Frontal cortex (tissue), 4 donors: ENCODE data around the gene ZDHHC9. TPM values are rescaled to one million over a fixed set of nuclear protein-coding genes. Genes with fewer than 3 reads are reported as not detected.

Experiments
- DNase-seq, 2 donors: peaks; one replicate each; pipeline ENCODE4 v3.0.0; 2012; ENCODE audit warnings: low spot score in 2 of 2
- FAIRE-seq: peaks from 2 replicates; lab custom pipeline; 2012; peaks lifted over from hg19 to GRCh38; lab: Jason Lieb, UNC
- total RNA-seq: library from RNA; depleted of rRNA; stranded (reverse); fragments of >200 nt; gene quantifications from one replicate; pipeline ENCODE4 v1.2.3, GENCODE V29; 2014
- donor health status: control.
- donor health status: control.
- donor health status: control.

ZDHHC9 gene
- total RNA-seq, 1 donor from 2014 or later: 19.6 TPM

GRCh38 chrX:129824620-129825019 is 19.1 kb downstream of the ZDHHC9 start:
- DNase-seq (no peak), FAIRE-seq (no peak)

GRCh38 chrX:129823522-129823921 is 20.2 kb downstream of the ZDHHC9 start:
- FAIRE-seq: no peak

GRCh38 chrX:129823115-129823514 is 20.6 kb downstream of the ZDHHC9 start:
- FAIRE-seq: no peak
- no peak for DNase-seq

More at GRCh38 chrX:129823522-129823921, 20.2 kb downstream of the ZDHHC9 start:
- DNase-seq: no peak

GRCh38 chrX:129818123-129818522 is 25.6 kb downstream of the ZDHHC9 start:
- FAIRE-seq (no peak), DNase-seq (no peak)

- FAIRE-seq (no peak), DNase-seq (no peak)
Measured at GRCh38 chrX:129813662-129814368, 29.9 kb downstream of the ZDHHC9 start.

GRCh38 chrX:129808829-129809796 is 34.6 kb downstream of the ZDHHC9 start:
- DNase-seq (no peak), FAIRE-seq (no peak)

GRCh38 chrX:129808158-129808828 is 35.4 kb downstream of the ZDHHC9 start:
- DNase-seq (no peak), FAIRE-seq (no peak)

- FAIRE-seq (no peak), DNase-seq (no peak)
Measured at GRCh38 chrX:129804806-129805205, 38.9 kb downstream of the ZDHHC9 start.

- FAIRE-seq (no peak), DNase-seq (no peak)
Measured at GRCh38 chrX:129802863-129803262, 40.8 kb downstream of the ZDHHC9 start.

GRCh38 chrX:129800186-129800585 is 43.5 kb downstream of the ZDHHC9 start:
- DNase-seq (no peak), FAIRE-seq (no peak)

- FAIRE-seq: no peak
- no peak for DNase-seq
Measured at GRCh38 chrX:129798888-129799287, 44.8 kb downstream of the ZDHHC9 start.

- FAIRE-seq: no peak
Measured at GRCh38 chrX:129798456-129798855, 45.2 kb downstream of the ZDHHC9 start.

GRCh38 chrX:129797251-129797906 is 46.3 kb downstream of the ZDHHC9 start:
- DNase-seq: no peak
- FAIRE-seq: no peak

More at GRCh38 chrX:129798456-129798855, 45.2 kb downstream of the ZDHHC9 start:
- DNase-seq: no peak

- no peak for DNase-seq
- FAIRE-seq: no peak
Measured at GRCh38 chrX:129795584-129795983, 48.1 kb downstream of the ZDHHC9 start.

- FAIRE-seq (no peak), DNase-seq (no peak)
Measured at GRCh38 chrX:129793604-129794191, 50.0 kb downstream of the ZDHHC9 start.

- no peak for DNase-seq
- no peak for FAIRE-seq
Measured at GRCh38 chrX:129792586-129793291, 50.9 kb downstream of the ZDHHC9 start.

- DNase-seq (no peak), FAIRE-seq (no peak)
Measured at GRCh38 chrX:129791961-129792570, 51.6 kb downstream of the ZDHHC9 start.

- DNase-seq (no peak), FAIRE-seq (no peak)
Measured at GRCh38 chrX:129791336-129791735, 52.4 kb downstream of the ZDHHC9 start.
